ENCODE measurements around the gene NPHP1. TPM values are rescaled to one million over a fixed set of nuclear protein-coding genes. Genes with fewer than 3 reads are reported as not detected.

Gene NPHP1
- total and polyA plus RNA-seq, 2 donors (not counting 3 experiments of a cell fraction or from before 2014, with no cell fraction given) = 2.3 to 5.9 TPM

DNA sequence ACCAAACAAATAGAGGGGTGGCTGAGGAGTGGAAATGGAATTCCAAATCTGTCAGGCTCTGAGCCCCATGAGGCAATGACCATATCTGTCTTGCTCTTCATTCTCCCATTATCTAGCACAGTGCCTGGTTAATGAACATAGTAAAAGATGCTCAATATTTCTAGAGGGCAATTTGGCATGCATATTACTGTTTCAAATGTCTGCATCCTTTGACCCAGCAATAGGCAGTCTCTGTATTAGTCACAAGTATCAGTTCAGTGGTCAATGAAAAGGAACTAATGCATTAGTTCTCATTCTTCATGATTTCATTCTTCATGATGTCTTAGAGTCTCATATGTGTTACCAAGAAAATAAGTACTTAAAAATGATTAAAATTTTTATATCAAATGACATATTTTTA lies 60.8 kb downstream of the NPHP1 start:
- no peaks in the 10 kb centered on the region for H3K9me3 ChIP-seq (replicated peaks; ENCODE audit: control insufficient read depth, insufficient read depth, low read length)
- CTCF ChIA-PET = interaction anchor here (2.2 kb wide), 1 partner anchor 28 kb away, joined by 9 read pairs; the partner anchor contains the start of gene MALL

More for the DNA sequence above, 60.8 kb downstream of the NPHP1 start:
- DNase-seq (ENCODE audit: low read depth, low spot score) (no peak), FAIRE-seq (no peak)
- Histone ChIP-seq H3K79me2 (ENCODE audit: control insufficient read depth, insufficient read depth, low read length) (no peaks in the 10 kb centered on the region), H3K9ac (replicated peaks; ENCODE audit: extremely low read depth, insufficient read depth, low read length) (no peak overlapping the region), H3K27ac (ENCODE audit: insufficient read depth, low read depth, low read length) (no peak overlapping the region), H3K9me1 (replicated peaks; ENCODE audit: control insufficient read depth, extremely low read depth, insufficient read depth, low read length) (no peaks in the 10 kb centered on the region), H3K27me3 (ENCODE audit: control insufficient read depth in 2 of 2, insufficient read depth in 2 of 2, low read length in 2 of 2) (no peaks in the 10 kb centered on the region), H3K4me2 (ENCODE audit: insufficient read depth, low read length) (no peak overlapping the region), H3K4me3 (replicated peaks in 1 of 3; ENCODE audit: insufficient read depth in 1 of 3, low read depth in 1 of 3, low read length in 3 of 3) (no peak overlapping the region), H4K20me1 (replicated peaks; ENCODE audit: control insufficient read depth, extremely low read depth, insufficient read depth, low read length) (no peaks in the 10 kb centered on the region), H2AFZ (ENCODE audit: low read depth, low read length) (no peak overlapping the region), H3K36me3 (ENCODE audit: control insufficient read depth in 2 of 2, extremely low read depth in 1 of 2, insufficient read depth in 2 of 2, low read length in 2 of 2) (no peaks in the 10 kb centered on the region), H3K4me1 (ENCODE audit: control insufficient read depth, extremely low read depth, insufficient read depth, low read length) (peaks cover 3% of the 10 kb centered on the region)
- POLR2A ChIA-PET = no interaction called here
- TF ChIP-seq GATA2 (IDR thresholded peaks at IDR 0.05; ENCODE audit: insufficient read depth, insufficient read length, low read depth, low read length) (no peak), MYC (IDR thresholded peaks at IDR 0.05; ENCODE audit: low read depth, low read length) (no peak), JUN (IDR thresholded peaks at IDR 0.05; ENCODE audit: borderline replicate concordance, insufficient read depth, insufficient read length, low read depth) (no peak), FOS (IDR thresholded peaks at IDR 0.05; ENCODE audit: borderline replicate concordance, insufficient read depth, low read length) (no peak), POLR2A (IDR thresholded peaks at IDR 0.05; ENCODE audit: low read depth, low read length) (no peak), POLR2AphosphoS5 (IDR thresholded peaks at IDR 0.05; ENCODE audit: insufficient read depth, low read depth, low read length) (no peak)
- TF ChIP-seq, protein P1, sequence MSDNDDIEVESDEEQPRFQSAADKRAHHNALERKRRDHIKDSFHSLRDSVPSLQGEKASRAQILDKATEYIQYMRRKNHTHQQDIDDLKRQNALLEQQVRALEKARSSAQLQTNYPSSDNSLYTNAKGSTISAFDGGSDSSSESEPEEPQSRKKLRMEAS (IDR thresholded peaks at IDR 0.05; ENCODE audit: insufficient read depth, insufficient read length) = no peak
- TF ChIP-seq, protein P2, sequence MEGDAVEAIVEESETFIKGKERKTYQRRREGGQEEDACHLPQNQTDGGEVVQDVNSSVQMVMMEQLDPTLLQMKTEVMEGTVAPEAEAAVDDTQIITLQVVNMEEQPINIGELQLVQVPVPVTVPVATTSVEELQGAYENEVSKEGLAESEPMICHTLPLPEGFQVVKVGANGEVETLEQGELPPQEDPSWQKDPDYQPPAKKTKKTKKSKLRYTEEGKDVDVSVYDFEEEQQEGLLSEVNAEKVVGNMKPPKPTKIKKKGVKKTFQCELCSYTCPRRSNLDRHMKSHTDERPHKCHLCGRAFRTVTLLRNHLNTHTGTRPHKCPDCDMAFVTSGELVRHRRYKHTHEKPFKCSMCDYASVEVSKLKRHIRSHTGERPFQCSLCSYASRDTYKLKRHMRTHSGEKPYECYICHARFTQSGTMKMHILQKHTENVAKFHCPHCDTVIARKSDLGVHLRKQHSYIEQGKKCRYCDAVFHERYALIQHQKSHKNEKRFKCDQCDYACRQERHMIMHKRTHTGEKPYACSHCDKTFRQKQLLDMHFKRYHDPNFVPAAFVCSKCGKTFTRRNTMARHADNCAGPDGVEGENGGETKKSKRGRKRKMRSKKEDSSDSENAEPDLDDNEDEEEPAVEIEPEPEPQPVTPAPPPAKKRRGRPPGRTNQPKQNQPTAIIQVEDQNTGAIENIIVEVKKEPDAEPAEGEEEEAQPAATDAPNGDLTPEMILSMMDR (IDR thresholded peaks at IDR 0.05; ENCODE audit: extremely low read depth in 1 of 2, insufficient read depth in 1 of 2, low read depth in 1 of 2, low read length in 2 of 2) = no peak
- BruUV-seq (replicated peaks) = no TSS peak
- dilution Hi-C loops (cut with MboI; ENCODE audit: extremely low pct_ligation_motif_present, low sequenced_read_pairs) (no loop called here), intact Hi-C loops (cut with micrococcal nuclease) (no loop called here)
